ENCODE results near the gene HOXB2.
"Not testable (repeated sequence)": the region's sequence is repeated elsewhere in the genome, so short reads cannot be mapped to it uniquely, and the experiment has no call there.

The HOXB2 gene

DNA sequence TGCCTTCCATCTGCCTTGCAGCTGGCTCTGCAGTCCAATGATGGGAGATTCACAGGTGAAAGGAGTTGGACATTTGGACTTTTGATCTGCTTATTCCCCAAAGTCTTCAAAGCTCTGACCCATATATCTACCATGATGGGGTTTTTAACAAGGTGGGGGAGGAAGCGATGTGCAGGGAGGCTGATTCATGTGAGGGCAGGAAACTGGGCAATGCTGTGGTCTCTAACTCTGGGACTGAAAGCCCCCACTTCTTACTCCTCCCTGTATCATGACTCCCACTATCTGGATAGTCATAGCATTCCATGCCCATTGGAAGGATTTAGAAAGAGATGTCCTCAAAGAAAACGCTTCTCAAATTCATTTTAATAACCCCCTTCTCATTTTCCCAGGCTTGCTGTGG is 30.4 kb downstream of the HOXB2 start:
- DNase-seq (ENCODE audit: low spot score) = no peak

- no peak for DNase-seq (ENCODE audit: low spot score)
Observed at GRCh38 chr17:48513666-48514455, 31.0 kb downstream of the HOXB2 start.

DNA sequence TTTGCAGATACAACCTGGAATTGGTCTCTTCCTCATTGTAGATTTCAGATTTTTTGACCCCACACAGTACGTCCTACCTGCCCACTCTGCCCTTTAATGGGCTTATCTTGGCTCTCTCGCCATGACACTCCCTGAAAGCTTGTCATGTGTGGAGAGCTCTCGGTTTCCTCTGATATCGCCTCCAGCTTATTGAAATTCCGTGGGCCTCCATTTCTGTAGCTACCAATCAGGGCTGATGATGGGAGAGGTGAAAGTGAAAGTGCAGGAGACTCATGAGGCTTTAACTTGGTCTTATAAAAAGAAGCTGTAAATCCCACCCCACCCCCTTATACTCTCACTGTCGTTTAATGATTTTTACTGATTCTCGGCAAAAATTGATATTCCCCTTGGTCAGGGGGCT is 31.8 kb downstream of the HOXB2 start:
- DNase-seq (ENCODE audit: low spot score) = no peak

DNA sequence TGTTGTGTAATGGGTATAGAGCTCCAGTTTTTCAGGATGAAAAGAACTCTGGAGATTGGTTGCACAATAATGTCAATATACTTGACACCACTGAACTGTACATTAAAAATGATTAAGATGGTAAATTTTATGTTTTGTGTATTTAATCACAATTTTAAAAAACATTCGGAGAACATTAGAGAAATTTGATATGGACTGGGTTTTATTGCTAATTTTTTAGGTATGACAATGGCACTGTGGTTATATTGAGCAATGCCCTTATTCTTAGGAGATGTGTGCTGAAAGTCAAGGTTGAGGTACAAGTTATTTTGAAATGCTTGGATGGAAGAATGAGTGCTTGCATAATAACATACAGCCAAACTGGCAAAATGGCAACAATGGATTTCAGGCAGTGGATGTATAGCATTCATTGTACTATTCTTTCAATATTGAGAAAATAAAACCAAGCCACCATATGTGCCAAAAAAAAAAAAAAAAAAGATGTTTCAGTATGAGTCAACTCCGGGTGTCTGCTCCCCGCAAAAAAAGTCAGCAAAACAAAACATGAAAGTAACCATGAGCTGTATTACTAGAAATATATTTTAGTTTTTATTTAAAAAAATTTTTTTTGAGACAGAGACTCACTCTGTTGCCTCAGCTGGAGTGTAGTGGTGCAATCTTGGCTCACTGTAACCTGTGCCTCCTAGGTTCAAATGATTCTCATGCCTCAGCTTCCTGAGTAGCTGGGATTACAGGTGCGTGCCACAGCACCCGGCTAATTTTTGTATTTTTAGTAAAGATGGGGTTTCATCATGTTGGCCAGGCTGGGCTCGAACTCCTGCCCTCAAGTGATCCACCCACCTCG is 33.9 kb downstream of the HOXB2 start:
- no peak for DNase-seq (ENCODE audit: low spot score)

GRCh38 chr17:48510381-48510760 is 34.5 kb downstream of the HOXB2 start:
- no peak for DNase-seq (ENCODE audit: low spot score)

- DNase-seq (ENCODE audit: low spot score) = not testable (repeated sequence)
Observed at GRCh38 chr17:48509708-48510107, 35.2 kb downstream of the HOXB2 start.

DNA sequence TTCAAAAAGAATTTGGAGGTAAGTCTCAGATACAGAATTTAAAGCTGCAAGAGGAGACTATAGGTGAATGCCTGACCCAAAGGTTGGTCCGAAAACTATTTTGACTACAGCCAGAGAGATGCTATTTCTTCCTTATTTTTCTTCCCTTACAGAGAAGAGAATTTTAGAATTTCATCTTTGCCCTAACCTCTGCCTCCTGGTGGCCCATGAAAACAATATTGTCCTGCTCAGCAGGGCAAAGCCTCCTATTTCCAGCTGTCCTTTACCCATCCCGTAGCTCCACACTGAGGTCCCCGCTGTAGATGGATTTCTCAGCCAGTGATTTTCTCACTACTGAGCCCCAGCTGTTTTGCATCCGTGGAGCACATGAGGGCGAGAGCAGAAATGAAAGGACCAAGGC is 38.7 kb downstream of the HOXB2 start:
- DNase-seq (ENCODE audit: low spot score) = no peak

- DNase-seq (ENCODE audit: low spot score) = peak; percentile 66
Observed at GRCh38 chr17:48505788-48506187, 39.1 kb downstream of the HOXB2 start.

GRCh38 chr17:48504953-48505352 is 40.0 kb downstream of the HOXB2 start:
- DNase-seq (ENCODE audit: low spot score) = no peak

DNA sequence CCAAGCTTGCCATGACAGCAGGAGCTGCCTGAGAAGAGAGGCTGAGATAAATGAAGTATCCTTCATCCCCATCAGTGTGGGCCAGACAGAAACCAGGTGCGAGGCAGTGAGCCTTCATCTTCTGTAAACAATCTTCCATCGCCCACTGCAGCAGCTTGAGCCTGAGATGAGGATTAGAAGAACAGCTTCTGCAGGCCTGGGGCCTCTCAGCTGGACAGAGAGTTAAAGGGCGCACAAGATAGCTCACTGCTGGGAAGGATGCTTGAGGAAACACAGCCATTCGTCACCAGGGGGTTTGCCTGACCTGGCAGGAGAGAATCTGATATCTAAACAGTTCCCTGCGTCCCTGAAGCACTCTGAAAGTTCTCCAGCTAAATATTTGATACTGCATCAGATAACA is 41.2 kb downstream of the HOXB2 start:
- DNase-seq (ENCODE audit: low spot score) = no peak

DNA sequence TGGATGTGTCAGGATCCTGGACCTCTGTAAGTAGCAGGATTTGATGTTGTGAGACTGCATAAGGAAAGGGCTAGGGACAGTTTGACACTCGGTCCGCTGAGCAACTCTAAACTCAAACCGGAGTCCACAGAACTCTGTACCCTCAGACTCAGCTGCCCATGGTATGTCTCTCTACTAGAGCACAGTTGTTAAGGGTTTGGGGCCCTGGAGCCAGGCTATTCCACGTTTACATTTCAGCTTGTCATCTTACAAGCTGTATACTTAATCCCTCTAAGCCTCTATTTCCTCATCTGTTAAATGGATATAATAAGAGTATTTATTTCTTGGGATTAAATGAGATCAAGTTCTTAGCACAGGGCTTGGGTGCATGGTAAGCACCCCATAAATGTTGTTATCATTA is 42.0 kb downstream of the HOXB2 start:
- no peak for DNase-seq (ENCODE audit: low spot score)

DNA sequence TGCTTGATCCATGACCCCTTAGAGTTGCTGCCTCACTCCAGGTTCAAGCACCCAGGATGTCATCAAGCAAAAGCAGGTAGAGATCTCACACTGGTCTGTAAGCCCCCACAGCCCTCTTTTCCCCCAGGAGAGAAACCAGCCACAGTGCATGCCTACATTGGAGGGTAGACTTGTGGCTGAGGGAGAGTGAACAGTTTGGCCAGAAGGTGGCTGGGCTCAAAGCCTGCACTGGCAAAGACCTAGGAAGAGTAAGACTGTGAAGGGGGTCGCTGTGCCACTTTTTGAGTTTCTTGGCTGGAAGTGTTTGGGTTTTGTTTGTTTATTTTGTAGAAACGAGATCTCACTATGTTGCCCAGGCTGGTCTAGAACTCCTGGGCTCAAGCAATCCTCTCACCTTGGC is 42.6 kb downstream of the HOXB2 start:
- DNase-seq (ENCODE audit: low spot score) = no peak

DNA sequence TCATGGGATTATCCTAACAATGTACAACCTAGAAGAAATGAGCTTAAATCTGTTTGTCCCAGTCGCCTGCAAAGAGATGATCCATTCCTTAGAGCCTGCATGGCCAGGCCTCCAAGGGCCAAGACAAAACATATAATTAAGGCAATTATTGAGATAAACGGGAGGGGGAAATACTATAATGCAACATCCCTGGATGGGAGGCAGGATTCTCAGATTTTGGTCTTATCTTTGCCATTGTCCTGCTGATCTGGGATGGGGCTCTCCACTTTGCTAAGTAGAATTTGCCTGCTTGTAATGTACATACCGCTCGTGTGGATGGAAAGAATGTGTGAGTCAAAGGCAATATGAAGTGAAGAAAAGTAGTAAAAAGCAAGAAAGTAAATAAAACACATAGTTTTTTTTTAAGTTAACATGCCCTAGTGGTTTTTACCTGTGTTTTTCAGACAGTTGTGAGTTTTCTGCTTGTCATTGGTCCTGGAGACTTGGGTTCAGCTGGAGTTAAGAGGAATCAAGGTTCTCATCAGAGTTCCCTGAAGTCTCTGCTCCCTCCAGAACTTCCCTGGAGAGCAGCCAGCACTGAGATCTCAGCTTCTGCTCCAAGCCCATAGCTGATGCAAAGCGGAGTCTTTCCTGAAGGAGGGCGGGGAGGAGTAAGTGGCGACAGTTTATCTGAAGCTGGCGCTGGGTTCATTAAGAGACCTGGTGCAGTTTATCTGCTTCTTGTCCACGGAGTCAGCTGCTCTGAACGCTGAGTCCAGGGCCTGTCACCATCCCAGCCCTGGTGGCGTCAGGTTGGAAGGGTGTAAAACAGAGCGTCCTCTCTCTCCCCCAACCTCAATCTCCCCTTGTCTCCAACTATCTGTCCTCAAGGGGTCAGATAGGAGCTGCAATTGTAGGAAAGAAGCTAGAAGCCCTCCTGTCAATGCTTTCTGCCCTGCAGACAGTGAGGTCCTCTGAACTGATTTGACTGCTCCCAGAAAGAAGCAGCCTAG is 44.2 kb downstream of the HOXB2 start:
- no peak for DNase-seq (ENCODE audit: low spot score)

GRCh38 chr17:48499735-48500434 is 45.0 kb downstream of the HOXB2 start:
- no peak for DNase-seq (ENCODE audit: low spot score)

- no peak for DNase-seq (ENCODE audit: low spot score)
Observed at GRCh38 chr17:48499248-48499647, 45.7 kb downstream of the HOXB2 start.

- DNase-seq (ENCODE audit: low spot score) = no peak
Observed at GRCh38 chr17:48498164-48498850, 46.6 kb downstream of the HOXB2 start.

DNA sequence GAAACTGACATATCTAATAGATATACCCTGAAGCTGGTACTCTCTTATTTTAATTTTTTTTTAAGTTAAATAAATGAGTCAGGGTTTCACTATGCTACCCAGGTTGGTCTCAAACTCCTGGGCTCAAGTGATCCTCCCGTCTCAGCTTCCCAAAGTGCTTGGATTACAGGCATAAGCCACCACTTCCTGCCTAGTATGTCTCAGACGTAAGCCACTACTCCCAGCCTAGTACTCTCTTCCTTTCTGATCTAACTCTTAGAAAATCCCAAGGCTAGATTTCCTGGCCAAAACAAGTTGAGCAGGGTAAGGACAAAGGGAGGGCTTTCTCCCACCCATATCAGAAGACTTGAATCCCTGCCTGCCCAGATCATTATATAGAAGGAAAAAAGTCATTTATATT is 47.8 kb downstream of the HOXB2 start:
- no peak for DNase-seq (ENCODE audit: low spot score)

- DNase-seq (ENCODE audit: low spot score) = no peak
Observed at GRCh38 chr17:48494335-48494734, 50.6 kb downstream of the HOXB2 start.

Measured in LoVo (cell line).